IMR-90 (cell line): ENCODE measurements around the gene MICB. TPM values are rescaled to one million over a fixed set of nuclear protein-coding genes. Genes with fewer than 3 reads are reported as not detected.

Experiments
- ATAC-seq: fragments of 200-7000 bp; cut with Tn5 transposase; 2 replicates; pipeline ENCODE4 v1.9.1; 2020; ENCODE audit warnings: low read depth, mild to moderate bottlenecking, moderate library complexity
- BruUV-seq: library from RNA; stranded (reverse); fragments of 400-500 nt; replicated peaks from 2 replicates; lab custom pipeline; 2021; lab: Mats Ljungman, UMichigan
- CTCF ChIA-PET: fragments of 300-600 bp; formaldehyde crosslinking; extraction: SDS; loops from one replicate; lab custom pipeline; 2021; ENCODE audit warnings: antibody characterized with exemption; lab: Yijun Ruan, JAX
- POLR2A ChIA-PET: fragments of 300-600 bp; sonication (Branson Sonifier 250); formaldehyde crosslinking; loops from one replicate; lab custom pipeline; 2022; ENCODE audit warnings: antibody characterized with exemption; ENCODE audit not compliant: unreplicated experiment; lab: Charles Lee
- DNase-seq: peaks from one replicate; pipeline ENCODE4 v3.0.0; 2013
- H2AFZ ChIP-seq: replicated peaks from 2 replicates; pipeline ENCODE3; 2013; ENCODE audit warnings: low read length, mild to moderate bottlenecking; ENCODE audit not compliant: poor library complexity
- H2AK5ac ChIP-seq: 2 replicates; pipeline ENCODE4 v1.6.1; 2013; ENCODE audit warnings: low read depth, low read length, inconsistent platforms
- H2AK9ac ChIP-seq: replicated peaks from 2 replicates; pipeline ENCODE3; 2013; ENCODE audit warnings: mild to moderate bottlenecking, low read depth, low read length, moderate library complexity; ENCODE audit not compliant: poor library complexity
- H2BK120ac ChIP-seq: 2 replicates; pipeline ENCODE4 v1.6.1; 2013; ENCODE audit warnings: low read depth, low read length, inconsistent platforms
- H2BK15ac ChIP-seq: 3 replicates; pipeline ENCODE4 v1.6.1; 2013; ENCODE audit warnings: low read depth, low read length, inconsistent platforms
- H2BK20ac ChIP-seq: 2 replicates; pipeline ENCODE4 v1.6.1; 2013; ENCODE audit warnings: low read depth, mild to moderate bottlenecking, inconsistent platforms, low read length, moderate library complexity
- H2BK5ac ChIP-seq: 2 replicates; pipeline ENCODE4 v1.6.1; 2013; ENCODE audit warnings: mild to moderate bottlenecking, low read depth, low read length, inconsistent platforms; ENCODE audit not compliant: poor library complexity, severe bottlenecking
- H3K14ac ChIP-seq: replicated peaks from 2 replicates; pipeline ENCODE4 v1.6.1; 2013; ENCODE audit warnings: low read depth, low read length, inconsistent platforms
- H3K18ac ChIP-seq: 2 replicates; pipeline ENCODE4 v1.6.1; 2013; ENCODE audit warnings: low read depth, low read length, control low read depth
- H3K23ac ChIP-seq: 2 replicates; pipeline ENCODE4 v1.6.1; 2013; ENCODE audit warnings: low read depth, low read length, inconsistent platforms
- H3K27ac ChIP-seq: 2 replicates; pipeline ENCODE4 v1.5.1; 2013; ENCODE audit warnings: mild to moderate bottlenecking, control low read depth, low read length; ENCODE audit not compliant: insufficient read depth
- H3K27me3 ChIP-seq: 2 replicates; pipeline ENCODE4 v1.6.1; 2013; ENCODE audit warnings: low read length; ENCODE audit not compliant: control insufficient read depth, insufficient read depth
- H3K36me3 ChIP-seq: 2 replicates; pipeline ENCODE4 v1.6.1; 2013; ENCODE audit warnings: low read length, mixed read lengths; ENCODE audit not compliant: control insufficient read depth, insufficient read depth
- H3K4ac ChIP-seq: 2 replicates; pipeline ENCODE4 v1.6.1; 2013; ENCODE audit warnings: low read depth, low read length, inconsistent platforms
- H3K4me1 ChIP-seq: 2 replicates; pipeline ENCODE4 v1.6.1; 2013; ENCODE audit warnings: low read length, mixed read lengths; ENCODE audit not compliant: control insufficient read depth, insufficient read depth
- H3K4me2 ChIP-seq: 2 replicates; pipeline ENCODE4 v1.6.1; 2013; ENCODE audit warnings: low read depth, mild to moderate bottlenecking, control low read depth, low read length, moderate library complexity
- H3K4me3 ChIP-seq: 2 replicates; pipeline ENCODE4 v1.5.1; 2013; ENCODE audit warnings: low read depth, mild to moderate bottlenecking, control low read depth, low read length, moderate library complexity; ENCODE audit not compliant: insufficient read depth
- H3K56ac ChIP-seq: 2 replicates; pipeline ENCODE4 v1.6.1; 2013; ENCODE audit warnings: low read length, inconsistent platforms; ENCODE audit not compliant: insufficient read depth; ENCODE audit errors: extremely low read depth
- H3K79me1 ChIP-seq, 2 experiments: 2 replicates each; pipeline ENCODE4 v1.6.1; 2013; ENCODE audit warnings: low read length in 2 of 2, inconsistent platforms in 1 of 2, low read depth in 1 of 2
- H3K9ac ChIP-seq: 2 replicates; pipeline ENCODE4 v1.6.1; 2013; ENCODE audit warnings: low read depth, low read length, control low read depth
- H3K9me1 ChIP-seq: 2 replicates; pipeline ENCODE4 v1.6.1; 2013; ENCODE audit warnings: low read length, inconsistent platforms; ENCODE audit not compliant: insufficient read depth
- H3K9me3 ChIP-seq: 2 replicates; pipeline ENCODE4 v1.6.1; 2013; ENCODE audit warnings: low read length; ENCODE audit not compliant: control insufficient read depth, insufficient read depth
- H4K20me1 ChIP-seq: 2 replicates; pipeline ENCODE4 v1.6.1; 2013; ENCODE audit warnings: low read length, inconsistent platforms; ENCODE audit not compliant: insufficient read depth
- H4K5ac ChIP-seq: 2 replicates; pipeline ENCODE4 v1.6.1; 2013; ENCODE audit warnings: mild to moderate bottlenecking, low read depth, low read length, control low read depth
- H4K8ac ChIP-seq, 2 experiments: 2 replicates each; pipeline ENCODE4 v1.6.1; 2013; ENCODE audit warnings: low read depth in 2 of 2, low read length in 2 of 2, control low read depth in 1 of 2, inconsistent platforms in 1 of 2
- H4K91ac ChIP-seq: 2 replicates; pipeline ENCODE4 v1.6.1; 2013; ENCODE audit warnings: low read depth, low read length, inconsistent platforms; ENCODE audit not compliant: insufficient read depth
- CEBPB ChIP-seq: IDR thresholded peaks from 2 replicates; pipeline ENCODE4 v1.6.1; 2012; ENCODE audit warnings: low read depth, low read length, improper control_type of control experiment
- MAZ ChIP-seq: IDR thresholded peaks from 2 replicates; pipeline ENCODE4 v1.6.1; 2012; ENCODE audit warnings: low read depth, mild to moderate bottlenecking, low read length, improper control_type of control experiment, moderate library complexity, borderline replicate concordance
- WGBS, 2 experiments: methylation state at CpG; one replicate each; pipeline versions ENCODE4 v1.1.5 to v1.1.7; 2013; ENCODE audit warnings: missing lambda C conversion rate in 2 of 2; ENCODE audit not compliant: insufficient read length in 1 of 2; ENCODE audit errors: extremely low coverage in 2 of 2; 5-methylcytosine and 5-hydroxymethylcytosine counted together
- dilution Hi-C: fragments of 300-500 bp; cut with HindIII; formaldehyde crosslinking; loops from one replicate; pipeline ENCODE4 v1.14.3; 2018; ENCODE audit warnings: low sequenced_read_pairs; ENCODE audit not compliant: unreplicated experiment
- in situ Hi-C: fragments of 300-500 bp; cut with MboI; formaldehyde crosslinking; loops from 3 replicates; pipeline ENCODE4 v1.14.3; 2019; ENCODE audit warnings: low sequenced_read_pairs, inconsistent platforms, mixed read lengths
- intact Hi-C: fragments of 100-400 bp; cut with micrococcal nuclease; formaldehyde crosslinking; loops from 2 replicates; pipeline ENCODE4 v1.10.0; 2022
- polyA plus RNA-seq, 3 experiments: library from polyadenylated mRNA; depleted of rRNA; stranded (reverse); fragments of >200 nt; gene quantifications; 2 replicates each; pipeline ENCODE4 v1.2.3, GENCODE V29; 2012; ENCODE audit warnings: low replicate concordance in 1 of 3
- total RNA-seq: library from RNA; depleted of rRNA; stranded (reverse); fragments of >200 nt; gene quantifications from 2 replicates; pipeline ENCODE4 v1.2.3, GENCODE V29; 2012
- TF ChIP-seq, protein P1 (sequence below): fragments of 150-350 bp; IDR thresholded peaks from 2 replicates; pipeline ENCODE4 v1.6.1; 2016; ENCODE audit warnings: low read depth, mild to moderate bottlenecking, low read length, moderate library complexity, borderline replicate concordance
- TF ChIP-seq, protein P2 (sequence below): fragments of 150-350 bp; IDR thresholded peaks from 2 replicates; pipeline ENCODE4 v1.6.1; 2017; ENCODE audit warnings: mild to moderate bottlenecking, antibody characterized with exemption, low read length, low read depth
- TF ChIP-seq, protein P3 (sequence below): conservative IDR thresholded peaks from 2 replicates; pipeline ENCODE4 v1.5.1; 2012; ENCODE audit warnings: mild to moderate bottlenecking, low read depth, low read length, improper control_type of control experiment

MICB gene
- total and polyA plus RNA-seq, 2 of the 4 experiments (the other 2 are of a cell fraction), result 9.6 to 11.1 TPM

DNA sequence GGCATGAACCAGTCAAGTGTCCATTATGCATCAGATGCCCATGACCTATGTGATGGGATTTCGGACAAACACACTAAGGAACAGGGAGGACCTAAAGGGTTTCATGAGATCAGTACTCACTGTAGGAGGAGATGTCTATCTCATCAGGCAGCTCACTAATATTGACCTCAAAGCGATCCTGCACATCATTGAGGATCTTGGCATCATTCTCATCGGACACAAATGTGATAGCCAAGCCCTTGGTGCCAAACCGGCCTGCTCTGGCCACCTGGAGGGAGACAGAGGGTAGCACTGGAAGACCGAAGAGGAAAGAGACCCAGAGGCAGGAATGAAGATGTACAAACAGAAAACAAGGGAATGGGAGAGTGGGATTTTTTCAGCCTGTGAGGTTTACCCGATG, 32.7 kb downstream of the MICB start:
- H4K20me1 ChIP-seq, result peaks cover 69% of the 10 kb centered on the region

More for the DNA sequence above, 32.7 kb downstream of the MICB start:
- intact Hi-C loops, result no loop called here
- no TSS peak for BruUV-seq
- Histone ChIP-seq H3K4me3 (no peak overlapping the region), H3K4me2 (no peak overlapping the region), H2AFZ (no peak overlapping the region), H2AK5ac (no peak overlapping the region), H3K14ac (no peak overlapping the region), H2BK120ac (no peak overlapping the region), H3K9me3 (no peaks in the 10 kb centered on the region), H3K36me3 (peaks cover 63% of the 10 kb centered on the region), H3K18ac (no peak overlapping the region), H3K27me3 (no peaks in the 10 kb centered on the region), H3K56ac (no peak overlapping the region), H4K5ac (no peak overlapping the region), H2BK20ac (no peak overlapping the region), H3K9me1 (peaks cover 20% of the 10 kb centered on the region), H2AK9ac (no peak overlapping the region), H3K9ac (no peak overlapping the region), H2BK15ac (no peak overlapping the region), H4K8ac (no peak overlapping the region), H3K27ac (no peak overlapping the region), H4K91ac (no peak overlapping the region), H3K23ac (no peak overlapping the region; the same call in 1 of the 2 replicates), H3K79me1 (peaks cover 29 to 72% of the 10 kb centered on the region in 2 experiments), H2BK5ac (no peak overlapping the region), H3K4me1 (peaks cover 10% of the 10 kb centered on the region), H3K4ac (no peak overlapping the region)
- dilution Hi-C loops, result no loop called here
- CTCF ChIA-PET, result no interaction called here
- 100% methylated on average over 1 of the region's 6 CpGs; no CpG with 5 or more reads in 1 of the 2 experiments for WGBS, 2 experiments
- DNase-seq (no peak), ATAC-seq (no peak)
- in situ Hi-C loops, result no loop called here
- TF ChIP-seq, protein P1, sequence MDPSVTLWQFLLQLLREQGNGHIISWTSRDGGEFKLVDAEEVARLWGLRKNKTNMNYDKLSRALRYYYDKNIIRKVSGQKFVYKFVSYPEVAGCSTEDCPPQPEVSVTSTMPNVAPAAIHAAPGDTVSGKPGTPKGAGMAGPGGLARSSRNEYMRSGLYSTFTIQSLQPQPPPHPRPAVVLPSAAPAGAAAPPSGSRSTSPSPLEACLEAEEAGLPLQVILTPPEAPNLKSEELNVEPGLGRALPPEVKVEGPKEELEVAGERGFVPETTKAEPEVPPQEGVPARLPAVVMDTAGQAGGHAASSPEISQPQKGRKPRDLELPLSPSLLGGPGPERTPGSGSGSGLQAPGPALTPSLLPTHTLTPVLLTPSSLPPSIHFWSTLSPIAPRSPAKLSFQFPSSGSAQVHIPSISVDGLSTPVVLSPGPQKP, result no peak
- TF ChIP-seq, protein P2, sequence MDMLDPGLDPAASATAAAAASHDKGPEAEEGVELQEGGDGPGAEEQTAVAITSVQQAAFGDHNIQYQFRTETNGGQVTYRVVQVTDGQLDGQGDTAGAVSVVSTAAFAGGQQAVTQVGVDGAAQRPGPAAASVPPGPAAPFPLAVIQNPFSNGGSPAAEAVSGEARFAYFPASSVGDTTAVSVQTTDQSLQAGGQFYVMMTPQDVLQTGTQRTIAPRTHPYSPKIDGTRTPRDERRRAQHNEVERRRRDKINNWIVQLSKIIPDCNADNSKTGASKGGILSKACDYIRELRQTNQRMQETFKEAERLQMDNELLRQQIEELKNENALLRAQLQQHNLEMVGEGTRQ, result no peak
- TF ChIP-seq CEBPB (no peak), MAZ (no peak)
- TF ChIP-seq, protein P3, sequence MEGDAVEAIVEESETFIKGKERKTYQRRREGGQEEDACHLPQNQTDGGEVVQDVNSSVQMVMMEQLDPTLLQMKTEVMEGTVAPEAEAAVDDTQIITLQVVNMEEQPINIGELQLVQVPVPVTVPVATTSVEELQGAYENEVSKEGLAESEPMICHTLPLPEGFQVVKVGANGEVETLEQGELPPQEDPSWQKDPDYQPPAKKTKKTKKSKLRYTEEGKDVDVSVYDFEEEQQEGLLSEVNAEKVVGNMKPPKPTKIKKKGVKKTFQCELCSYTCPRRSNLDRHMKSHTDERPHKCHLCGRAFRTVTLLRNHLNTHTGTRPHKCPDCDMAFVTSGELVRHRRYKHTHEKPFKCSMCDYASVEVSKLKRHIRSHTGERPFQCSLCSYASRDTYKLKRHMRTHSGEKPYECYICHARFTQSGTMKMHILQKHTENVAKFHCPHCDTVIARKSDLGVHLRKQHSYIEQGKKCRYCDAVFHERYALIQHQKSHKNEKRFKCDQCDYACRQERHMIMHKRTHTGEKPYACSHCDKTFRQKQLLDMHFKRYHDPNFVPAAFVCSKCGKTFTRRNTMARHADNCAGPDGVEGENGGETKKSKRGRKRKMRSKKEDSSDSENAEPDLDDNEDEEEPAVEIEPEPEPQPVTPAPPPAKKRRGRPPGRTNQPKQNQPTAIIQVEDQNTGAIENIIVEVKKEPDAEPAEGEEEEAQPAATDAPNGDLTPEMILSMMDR, result no peak
- POLR2A ChIA-PET, result no interaction called here
